Right lobe of liver (tissue), 6 donors: ENCODE measurements around the gene SH2D5. TPM values are rescaled to one million over a fixed set of nuclear protein-coding genes. Genes with fewer than 3 reads are reported as not detected.

ENCODE experiments used
- ATAC-seq, 4 donors: fragments of 200-7000 bp; cut with Tn5 transposase; one replicate each; pipeline ENCODE4 v1.9.1; 2020; ENCODE audit warnings: mild to moderate bottlenecking in 4 of 4, moderate library complexity in 4 of 4
- DNase-seq, 3 donors: peaks; one replicate each; pipeline ENCODE4 v3.0.0-alpha.2; 2020
- H3K27ac ChIP-seq, 3 donors: fragments of 200-600 bp; one replicate each; pipeline ENCODE4 v1.8.0; 2022
- H3K27me3 ChIP-seq, 2 donors: fragments of 200-600 bp; one replicate each; pipeline ENCODE4 v1.8.0; 2022
- H3K36me3 ChIP-seq, 4 donors: fragments of 200-600 bp; sonication (generic) in 1 of 4; one replicate each; pipeline versions ENCODE4 v1.5.1 to v1.8.0; 2017 to 2022; ENCODE audit warnings: control low read depth in 1 of 4
- H3K4me1 ChIP-seq, 4 donors: fragments of 200-600 bp; sonication (generic) in 1 of 4; one replicate each; pipeline versions ENCODE4 v1.5.1 to v1.8.0; 2017 to 2022; ENCODE audit warnings: control low read depth in 1 of 4
- H3K4me3 ChIP-seq, 3 donors: fragments of 200-600 bp; one replicate each; pipeline ENCODE4 v1.8.0; 2022
- H3K9me3 ChIP-seq, 4 donors: fragments of 200-600 bp; sonication (generic) in 1 of 4; one replicate each; pipeline versions ENCODE4 v1.5.1 to v1.8.0; 2017 to 2022; ENCODE audit warnings: control low read depth in 1 of 4
- CTCF ChIP-seq, 4 donors: fragments of 200-600 bp in 3 of 4; fragments of 450-650 bp in 1 of 4; IDR thresholded peaks; one replicate each; pipeline versions ENCODE4 v1.5.1 to v1.8.0; 2016 to 2022; ENCODE audit warnings: antibody characterized with exemption in 4 of 4, mild to moderate bottlenecking in 2 of 4
- POLR2A ChIP-seq: fragments of 450-650 bp; IDR thresholded peaks from one replicate; pipeline ENCODE4 v1.6.1; 2017; ENCODE audit warnings: antibody characterized with exemption, mild to moderate bottlenecking
- WGBS: methylation state at CpG from one replicate; pipeline ENCODE4 v1.1.6; 2018; ENCODE audit warnings: low coverage, low lambda C conversion rate; ENCODE audit not compliant: insufficient coverage; ENCODE audit errors: missing lambda C conversion rate; 5-methylcytosine and 5-hydroxymethylcytosine counted together
- intact Hi-C, 2 donors: fragments of 100-400 bp; cut with DNase I; formaldehyde crosslinking; loops; one replicate each; pipeline versions ENCODE4 v1.11.2 to v1.14.1; 2022
- total RNA-seq, 6 experiments: library from RNA; depleted of rRNA in 2 of 6; stranded (reverse); fragments of >200 nt in 2 of 6; fragmentation: NEBNext Ultra II Directional in 3 of 6; extraction: Animal tissue kit (Norgen Biotek cat#: 25700) in 3 of 6; gene quantifications; one replicate each; pipeline versions ENCODE4 v1.1.0 to v1.2.4, GENCODE V29; 2016 to 2023
- donor health status: DM: no; HTN: yes; CAD: no.
- donor health status: DM: no; HTN: no; CAD: no.
- donor health status: DM: no; HTN: no; CAD: no.
- donor health status: DM: no; HTN: yes; CAD: no.
- donor health status: DM: no; HTN: yes; CAD: no.

Gene SH2D5
- total RNA-seq, 6 experiments from 2014 or later: 0.80 to 1.8 (median 1.4) TPM; not detected in 3

GRCh38 chr1:20708891-20709290 lies 23.6 kb downstream of the SH2D5 start:
- Histone ChIP-seq H3K36me3 (no peaks in the 10 kb centered on the region), H3K27ac (no peak overlapping the region), H3K27me3 (no peaks in the 10 kb centered on the region), H3K9me3 (no peaks in the 10 kb centered on the region), H3K4me1 (no peaks in the 10 kb centered on the region), H3K4me3 (no peak overlapping the region)
- no peak for DNase-seq
- no peak for ATAC-seq
- intact Hi-C loops: no loop called here
- TF ChIP-seq POLR2A (no peak), CTCF (IDR thresholded peaks at IDR 0.05) (no peak)
- 76% methylated on average over 5 of the region's 5 CpGs for WGBS

GRCh38 chr1:20708057-20708456 lies 24.4 kb downstream of the SH2D5 start:
- Histone ChIP-seq H3K27me3 (no peaks in the 10 kb centered on the region), H3K4me3 (no peak overlapping the region), H3K36me3 (no peaks in the 10 kb centered on the region), H3K27ac (no peak overlapping the region), H3K9me3 (no peaks in the 10 kb centered on the region), H3K4me1 (no peaks in the 10 kb centered on the region)
- no peak for TF ChIP-seq POLR2A
- TF ChIP-seq CTCF (IDR thresholded peaks at IDR 0.05): no peak
- no peak for ATAC-seq
- DNase-seq: no peak
- intact Hi-C loops: no loop called here
- 80% methylated on average over 3 of the region's 6 CpGs for WGBS

DNA sequence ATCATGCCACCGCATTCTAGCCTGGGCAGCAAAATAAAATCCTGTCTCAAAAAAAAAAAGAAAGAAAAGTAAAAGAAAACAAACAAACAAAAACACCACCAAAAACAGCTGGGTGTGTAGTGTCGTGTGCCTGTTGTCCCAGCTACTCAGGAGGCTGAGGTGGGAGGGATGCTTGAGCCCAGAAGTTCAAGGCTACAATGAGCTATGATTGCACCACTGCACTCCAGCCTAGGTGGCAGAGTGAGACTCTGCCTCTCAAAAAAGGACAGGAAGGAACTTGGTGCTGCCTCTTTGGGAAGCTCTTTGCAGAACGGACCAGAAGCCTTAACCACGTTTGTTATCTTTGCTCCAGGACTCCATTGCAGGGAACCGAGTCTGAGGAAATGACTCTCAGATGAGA lies 25.7 kb downstream of the SH2D5 start:
- intact Hi-C loops: no loop called here
- Histone ChIP-seq H3K4me1 (no peaks in the 10 kb centered on the region), H3K4me3 (no peak overlapping the region), H3K36me3 (no peaks in the 10 kb centered on the region), H3K27ac (no peak overlapping the region), H3K27me3 (no peaks in the 10 kb centered on the region), H3K9me3 (no peaks in the 10 kb centered on the region)
- peak in 1 of 4 donors; percentile 15 for ATAC-seq
- DNase-seq: no peak
- 56% methylated on average over 5 of the region's 5 CpGs for WGBS
- no peak for TF ChIP-seq CTCF (IDR thresholded peaks at IDR 0.05)
- no peak for TF ChIP-seq POLR2A

DNA sequence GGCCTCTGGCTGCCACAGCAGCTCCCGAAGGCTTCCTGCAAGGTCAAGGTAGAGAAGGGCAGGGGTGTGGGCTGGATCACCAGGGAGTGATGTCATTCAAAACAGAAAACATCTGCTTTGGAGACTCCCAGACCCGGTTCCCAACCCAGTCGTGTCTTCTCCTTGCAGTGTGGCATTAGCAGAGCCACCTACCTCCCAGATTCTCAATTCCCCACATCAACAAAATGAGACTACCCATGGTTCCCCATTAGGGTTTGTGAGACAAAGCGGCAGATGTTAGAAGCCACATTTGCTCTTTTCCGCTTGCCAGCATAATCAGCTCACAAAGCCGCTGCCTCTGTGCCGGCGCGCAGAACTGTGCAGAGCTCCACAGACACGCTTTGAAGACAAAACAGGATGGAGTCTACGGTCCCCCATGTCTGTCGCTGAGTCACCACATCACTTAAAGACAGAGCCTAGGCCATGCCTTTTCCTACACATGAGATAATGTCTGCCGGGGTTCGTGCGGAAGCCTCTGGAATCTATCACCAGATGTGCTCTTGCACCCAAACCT lies 27.2 kb downstream of the SH2D5 start:
- Histone ChIP-seq H3K36me3 (no peaks in the 10 kb centered on the region), H3K4me1 (no peaks in the 10 kb centered on the region), H3K4me3 (no peak overlapping the region), H3K27ac (no peak overlapping the region), H3K27me3 (no peaks in the 10 kb centered on the region), H3K9me3 (no peaks in the 10 kb centered on the region)
- DNase-seq: no peak
- intact Hi-C loops: no loop called here
- TF ChIP-seq CTCF (IDR thresholded peaks at IDR 0.05) (no peak), POLR2A (no peak)
- peak in 3 of 4 donors; percentile 24 to 61 (median 31) for ATAC-seq
- 82% methylated on average over 13 of the region's 15 CpGs for WGBS
